WTC11 (cell line): ENCODE measurements around the gene NOPCHAP1. TPM values are rescaled to one million over a fixed set of nuclear protein-coding genes. Genes with fewer than 3 reads are reported as not detected.

Source experiments
- ATAC-seq: fragments of 200-7000 bp; cut with Tn5 transposase; 2 replicates; pipeline ENCODE4 v1.10.0; 2021; ENCODE audit warnings: mild to moderate bottlenecking, moderate library complexity
- CTCF ChIA-PET: fragments of 300-600 bp; sonication (Branson Sonifier 250); formaldehyde crosslinking; loops from one replicate; lab custom pipeline; 2021; ENCODE audit warnings: antibody characterized with exemption; lab: Charles Lee
- POLR2A ChIA-PET: fragments of 350-600 bp; sonication (Branson Sonifier 250); formaldehyde crosslinking; loops from one replicate; lab custom pipeline; 2021; ENCODE audit warnings: antibody characterized with exemption; lab: Charles Lee
- DNase-seq: peaks from one replicate; pipeline ENCODE4 v3.0.0; 2021; ENCODE audit warnings: low spot score
- H3K27ac Mint-ChIP-seq: 2 replicates; pipeline ENCODE4 v1.8.0; 2021; ENCODE audit warnings: mixed read lengths
- H3K27me3 Mint-ChIP-seq: 2 replicates; pipeline ENCODE4 v1.8.0; 2021; ENCODE audit warnings: low read depth, mild to moderate bottlenecking, moderate library complexity, mixed read lengths
- H3K36me3 Mint-ChIP-seq: 2 replicates; pipeline ENCODE4 v1.8.0; 2021; ENCODE audit warnings: mixed read lengths
- H3K4me1 Mint-ChIP-seq: 2 replicates; pipeline ENCODE4 v1.8.0; 2022; ENCODE audit warnings: mixed read lengths
- H3K4me3 Mint-ChIP-seq: 2 replicates; pipeline ENCODE4 v1.8.0; 2021; ENCODE audit warnings: mild to moderate bottlenecking, moderate library complexity, mixed read lengths
- H3K9me3 Mint-ChIP-seq: 2 replicates; pipeline ENCODE4 v1.8.0; 2021; ENCODE audit warnings: mixed read lengths
- ATF1 ChIP-seq: sonication (generic); formaldehyde crosslinking; IDR thresholded peaks from 2 replicates; pipeline ENCODE4 v1.8.1; 2023; ENCODE audit warnings: mild to moderate bottlenecking, moderate library complexity, missing genetic modification reagents
- FOXK1 ChIP-seq: sonication (generic); formaldehyde crosslinking; IDR thresholded peaks from 2 replicates; pipeline ENCODE4 v1.8.0; 2022; ENCODE audit warnings: mild to moderate bottlenecking, moderate library complexity, missing genetic modification reagents
- HMGA2 ChIP-seq: fragments of 250-450 bp; sonication (Bioruptor Pico); IDR thresholded peaks from 2 replicates; pipeline ENCODE4 v1.4.0; 2021; ENCODE audit warnings: mild to moderate bottlenecking, moderate library complexity
- MXD4 ChIP-seq: fragments of 250-450 bp; sonication (Bioruptor Pico); IDR thresholded peaks from 2 replicates; pipeline ENCODE4 v1.8.0; 2021; ENCODE audit warnings: mild to moderate bottlenecking, moderate library complexity, borderline replicate concordance
- NFATC4 ChIP-seq: fragments of 250-450 bp; sonication (Bioruptor Pico); IDR thresholded peaks from 2 replicates; pipeline ENCODE4 v1.9.0; 2021; ENCODE audit warnings: mild to moderate bottlenecking
- NFE2L1 ChIP-seq: sonication (generic); formaldehyde crosslinking; IDR thresholded peaks from 2 replicates; pipeline ENCODE4 v1.8.1; 2023; ENCODE audit warnings: missing genetic modification reagents
- SMAD4 ChIP-seq: sonication (generic); formaldehyde crosslinking; IDR thresholded peaks from 2 replicates; pipeline ENCODE4 v1.8.0; 2022; ENCODE audit warnings: mild to moderate bottlenecking, missing genetic modification reagents
- TEAD1 ChIP-seq: sonication (generic); formaldehyde crosslinking; IDR thresholded peaks from 2 replicates; pipeline ENCODE4 v1.8.0; 2022; ENCODE audit warnings: mild to moderate bottlenecking, missing genetic modification reagents
- ZNF219 ChIP-seq: sonication (generic); formaldehyde crosslinking; IDR thresholded peaks from 2 replicates; pipeline ENCODE4 v1.8.0; 2023; ENCODE audit warnings: missing genetic modification reagents, mild to moderate bottlenecking, borderline replicate concordance
- total RNA-seq: library from RNA; stranded (reverse); gene quantifications from 3 replicates; pipeline ENCODE4 v1.2.3, GENCODE V29; 2021
- TF ChIP-seq, protein P1 (sequence below): sonication (generic); formaldehyde crosslinking; IDR thresholded peaks from 2 replicates; pipeline ENCODE4 v1.8.0; 2023; ENCODE audit warnings: missing genetic modification reagents, mild to moderate bottlenecking, borderline replicate concordance
- TF ChIP-seq, protein P2 (sequence below): sonication (generic); formaldehyde crosslinking; IDR thresholded peaks from 2 replicates; pipeline ENCODE4 v1.8.1; 2023; ENCODE audit warnings: mild to moderate bottlenecking, missing genetic modification reagents
- TF ChIP-seq, protein P3 (sequence below): sonication (generic); formaldehyde crosslinking; IDR thresholded peaks from 2 replicates; pipeline ENCODE4 v1.8.1; 2022; ENCODE audit warnings: mild to moderate bottlenecking, missing genetic modification reagents, moderate library complexity, borderline replicate concordance
- TF ChIP-seq, protein P4 (sequence below): fragments of 250-450 bp; sonication (Bioruptor Pico); IDR thresholded peaks from 2 replicates; pipeline ENCODE4 v2.1.2; 2022; ENCODE audit warnings: mild to moderate bottlenecking, moderate library complexity
- TF ChIP-seq, protein P5 (sequence below): sonication (generic); formaldehyde crosslinking; IDR thresholded peaks from 2 replicates; pipeline ENCODE4 v1.8.0; 2022; ENCODE audit warnings: mild to moderate bottlenecking, missing genetic modification reagents

The NOPCHAP1 gene
- total RNA-seq, 1 experiment from 2014 or later, result 34.8 TPM

DNA sequence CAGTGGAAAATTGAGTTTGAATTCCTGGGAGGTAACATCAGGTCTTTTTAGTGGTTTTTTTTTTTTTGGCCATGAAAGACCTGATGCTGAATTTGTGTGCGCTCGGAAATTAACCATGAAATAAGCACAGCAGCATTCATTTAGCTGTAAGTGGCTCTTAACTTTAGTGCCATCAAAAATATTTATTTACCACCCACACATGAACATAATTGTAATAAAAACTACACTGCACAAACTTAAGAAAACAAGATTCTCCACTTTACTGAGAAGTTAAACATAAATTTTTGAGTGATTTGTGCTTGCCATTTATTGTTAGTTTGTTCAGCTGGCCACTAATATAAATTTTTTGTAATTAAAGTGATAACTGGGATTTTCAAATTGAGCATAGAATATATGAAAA, 30.4 kb upstream of the NOPCHAP1 start:
- peaks cover 21% of the 10 kb centered on the region for H3K4me1 Mint-ChIP-seq
- POLR2A ChIA-PET, result interaction anchor here (0.6 kb wide), 1 partner anchor 27 kb away, joined by 3 read pairs; no protein-coding TSS in a partner anchor
- no peak overlapping the region for H3K4me3 Mint-ChIP-seq
- no peak for ATAC-seq
- no peaks in the 10 kb centered on the region for H3K36me3 Mint-ChIP-seq
- H3K27me3 Mint-ChIP-seq, result peaks cover 43% of the 10 kb centered on the region
- CTCF ChIA-PET, result no interaction called here
- no peak for DNase-seq
- H3K27ac Mint-ChIP-seq, result no peak overlapping the region
- H3K9me3 Mint-ChIP-seq, result no peaks in the 10 kb centered on the region
- TF ChIP-seq MXD4 (CRISPR knock-in tag) (no peak), ZNF219 (no peak), NFATC4 (no peak), HMGA2 (CRISPR knock-in tag) (no peak), ATF1 (CRISPR knock-in tag) (no peak), SMAD4 (no peak), FOXK1 (no peak)
- TF ChIP-seq, protein P1, sequence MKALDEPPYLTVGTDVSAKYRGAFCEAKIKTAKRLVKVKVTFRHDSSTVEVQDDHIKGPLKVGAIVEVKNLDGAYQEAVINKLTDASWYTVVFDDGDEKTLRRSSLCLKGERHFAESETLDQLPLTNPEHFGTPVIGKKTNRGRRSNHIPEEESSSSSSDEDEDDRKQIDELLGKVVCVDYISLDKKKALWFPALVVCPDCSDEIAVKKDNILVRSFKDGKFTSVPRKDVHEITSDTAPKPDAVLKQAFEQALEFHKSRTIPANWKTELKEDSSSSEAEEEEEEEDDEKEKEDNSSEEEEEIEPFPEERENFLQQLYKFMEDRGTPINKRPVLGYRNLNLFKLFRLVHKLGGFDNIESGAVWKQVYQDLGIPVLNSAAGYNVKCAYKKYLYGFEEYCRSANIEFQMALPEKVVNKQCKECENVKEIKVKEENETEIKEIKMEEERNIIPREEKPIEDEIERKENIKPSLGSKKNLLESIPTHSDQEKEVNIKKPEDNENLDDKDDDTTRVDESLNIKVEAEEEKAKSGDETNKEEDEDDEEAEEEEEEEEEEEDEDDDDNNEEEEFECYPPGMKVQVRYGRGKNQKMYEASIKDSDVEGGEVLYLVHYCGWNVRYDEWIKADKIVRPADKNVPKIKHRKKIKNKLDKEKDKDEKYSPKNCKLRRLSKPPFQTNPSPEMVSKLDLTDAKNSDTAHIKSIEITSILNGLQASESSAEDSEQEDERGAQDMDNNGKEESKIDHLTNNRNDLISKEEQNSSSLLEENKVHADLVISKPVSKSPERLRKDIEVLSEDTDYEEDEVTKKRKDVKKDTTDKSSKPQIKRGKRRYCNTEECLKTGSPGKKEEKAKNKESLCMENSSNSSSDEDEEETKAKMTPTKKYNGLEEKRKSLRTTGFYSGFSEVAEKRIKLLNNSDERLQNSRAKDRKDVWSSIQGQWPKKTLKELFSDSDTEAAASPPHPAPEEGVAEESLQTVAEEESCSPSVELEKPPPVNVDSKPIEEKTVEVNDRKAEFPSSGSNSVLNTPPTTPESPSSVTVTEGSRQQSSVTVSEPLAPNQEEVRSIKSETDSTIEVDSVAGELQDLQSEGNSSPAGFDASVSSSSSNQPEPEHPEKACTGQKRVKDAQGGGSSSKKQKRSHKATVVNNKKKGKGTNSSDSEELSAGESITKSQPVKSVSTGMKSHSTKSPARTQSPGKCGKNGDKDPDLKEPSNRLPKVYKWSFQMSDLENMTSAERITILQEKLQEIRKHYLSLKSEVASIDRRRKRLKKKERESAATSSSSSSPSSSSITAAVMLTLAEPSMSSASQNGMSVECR (CRISPR knock-in tag), result no peak
- TF ChIP-seq, protein P2, sequence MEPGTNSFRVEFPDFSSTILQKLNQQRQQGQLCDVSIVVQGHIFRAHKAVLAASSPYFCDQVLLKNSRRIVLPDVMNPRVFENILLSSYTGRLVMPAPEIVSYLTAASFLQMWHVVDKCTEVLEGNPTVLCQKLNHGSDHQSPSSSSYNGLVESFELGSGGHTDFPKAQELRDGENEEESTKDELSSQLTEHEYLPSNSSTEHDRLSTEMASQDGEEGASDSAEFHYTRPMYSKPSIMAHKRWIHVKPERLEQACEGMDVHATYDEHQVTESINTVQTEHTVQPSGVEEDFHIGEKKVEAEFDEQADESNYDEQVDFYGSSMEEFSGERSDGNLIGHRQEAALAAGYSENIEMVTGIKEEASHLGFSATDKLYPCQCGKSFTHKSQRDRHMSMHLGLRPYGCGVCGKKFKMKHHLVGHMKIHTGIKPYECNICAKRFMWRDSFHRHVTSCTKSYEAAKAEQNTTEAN (CRISPR knock-in tag), result no peak
- TF ChIP-seq, protein P3, sequence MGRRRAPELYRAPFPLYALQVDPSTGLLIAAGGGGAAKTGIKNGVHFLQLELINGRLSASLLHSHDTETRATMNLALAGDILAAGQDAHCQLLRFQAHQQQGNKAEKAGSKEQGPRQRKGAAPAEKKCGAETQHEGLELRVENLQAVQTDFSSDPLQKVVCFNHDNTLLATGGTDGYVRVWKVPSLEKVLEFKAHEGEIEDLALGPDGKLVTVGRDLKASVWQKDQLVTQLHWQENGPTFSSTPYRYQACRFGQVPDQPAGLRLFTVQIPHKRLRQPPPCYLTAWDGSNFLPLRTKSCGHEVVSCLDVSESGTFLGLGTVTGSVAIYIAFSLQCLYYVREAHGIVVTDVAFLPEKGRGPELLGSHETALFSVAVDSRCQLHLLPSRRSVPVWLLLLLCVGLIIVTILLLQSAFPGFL (CRISPR knock-in tag), result no peak
- TF ChIP-seq, all 79 proteins: peak for 0

DNA sequence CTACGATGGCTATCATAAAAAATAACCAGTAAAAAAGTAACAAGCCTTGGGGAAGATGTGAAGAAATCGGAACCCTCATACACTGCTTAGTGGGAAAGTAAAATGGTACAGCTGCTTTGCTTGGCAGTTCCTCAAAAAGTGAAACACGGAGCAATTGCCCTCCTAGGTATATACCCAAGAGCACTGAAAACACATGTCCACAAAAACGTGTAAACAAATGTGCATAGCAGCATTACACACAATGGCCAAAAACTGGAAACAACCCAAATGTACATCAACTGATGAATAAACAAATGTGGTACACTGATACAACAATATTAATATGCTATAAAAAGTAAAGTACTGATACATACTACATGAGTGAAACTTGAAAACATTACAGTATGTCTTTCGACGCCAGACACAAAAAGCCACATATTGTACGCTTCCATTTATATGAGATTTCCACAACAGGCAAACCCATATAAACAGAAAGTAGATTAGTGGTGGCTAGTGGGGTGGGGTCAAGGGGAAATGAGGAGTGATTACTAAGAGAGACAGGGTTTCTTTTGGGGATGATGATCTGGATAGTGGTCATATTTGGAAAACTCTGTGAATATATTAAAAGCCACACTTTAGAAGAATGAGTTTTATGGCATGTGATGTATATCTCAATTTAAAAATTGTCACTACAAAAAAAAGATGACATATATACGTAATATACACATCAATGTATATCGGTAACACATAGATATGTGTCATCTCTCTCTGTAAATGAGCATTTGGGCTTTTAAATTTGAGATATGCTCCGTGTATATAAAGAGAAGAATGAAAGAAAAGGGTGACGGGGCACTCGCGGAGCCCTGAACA, 29.0 kb upstream of the NOPCHAP1 start:
- ChIA-PET CTCF (interaction anchor here (1.0 to 2.8 kb wide), 4 partner anchors 97 to 575 kb away, joined by 3 to 12 read pairs (median 4); partner anchors contain the start of gene ALDH1L2), POLR2A (no interaction called here)
- H3K36me3 Mint-ChIP-seq, result no peaks in the 10 kb centered on the region
- H3K27me3 Mint-ChIP-seq, result peaks cover 43% of the 10 kb centered on the region
- ATAC-seq, result no peak
- DNase-seq, result no peak
- no peak overlapping the region for H3K27ac Mint-ChIP-seq
- no peaks in the 10 kb centered on the region for H3K9me3 Mint-ChIP-seq
- peaks cover 21% of the 10 kb centered on the region for H3K4me1 Mint-ChIP-seq
- H3K4me3 Mint-ChIP-seq, result peak overlapping the region; percentile 73
- TF ChIP-seq, protein P4, sequence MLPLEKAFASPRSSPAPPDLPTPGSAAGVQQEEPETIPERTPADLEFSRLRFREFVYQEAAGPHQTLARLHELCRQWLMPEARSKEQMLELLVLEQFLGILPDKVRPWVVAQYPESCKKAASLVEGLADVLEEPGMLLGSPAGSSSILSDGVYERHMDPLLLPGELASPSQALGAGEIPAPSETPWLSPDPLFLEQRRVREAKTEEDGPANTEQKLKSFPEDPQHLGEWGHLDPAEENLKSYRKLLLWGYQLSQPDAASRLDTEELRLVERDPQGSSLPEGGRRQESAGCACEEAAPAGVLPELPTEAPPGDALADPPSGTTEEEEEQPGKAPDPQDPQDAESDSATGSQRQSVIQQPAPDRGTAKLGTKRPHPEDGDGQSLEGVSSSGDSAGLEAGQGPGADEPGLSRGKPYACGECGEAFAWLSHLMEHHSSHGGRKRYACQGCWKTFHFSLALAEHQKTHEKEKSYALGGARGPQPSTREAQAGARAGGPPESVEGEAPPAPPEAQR (CRISPR knock-in tag), result no peak
- no peak for TF ChIP-seq NFE2L1 (CRISPR knock-in tag)

DNA sequence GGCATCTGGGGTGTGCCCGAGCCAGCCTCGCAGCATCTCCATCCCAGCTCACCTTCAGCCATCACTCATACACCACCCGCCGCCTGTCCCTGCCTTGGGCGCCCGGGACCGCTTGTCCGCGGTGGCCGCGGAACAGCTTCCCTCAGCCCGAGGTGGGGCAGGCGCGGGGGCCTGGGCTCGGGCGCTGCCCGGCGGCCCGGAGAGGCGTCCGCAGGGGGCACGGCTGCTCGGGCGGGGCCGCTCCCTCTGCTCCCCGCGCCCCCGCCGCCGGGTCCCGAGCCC, 28.5 kb upstream of the NOPCHAP1 start:
- Mint-ChIP-seq H3K27ac (no peak overlapping the region), H3K27me3 (peaks cover 43% of the 10 kb centered on the region), H3K4me1 (peaks cover 21% of the 10 kb centered on the region), H3K36me3 (no peaks in the 10 kb centered on the region), H3K9me3 (no peaks in the 10 kb centered on the region), H3K4me3 (peak overlapping the region; percentile 73)
- CTCF ChIA-PET, result interaction anchor here (1.0 to 2.8 kb wide), 4 partner anchors 96 to 576 kb away, joined by 3 to 12 read pairs (median 4); partner anchors contain the start of gene ALDH1L2
- ATAC-seq (peak; percentile 43), DNase-seq (no peak)
- POLR2A ChIA-PET, result no interaction called here
- TF ChIP-seq TEAD1 (CRISPR knock-in tag) (no peak), ZNF219 (no peak), SMAD4 (no peak)
- TF ChIP-seq, protein P5, sequence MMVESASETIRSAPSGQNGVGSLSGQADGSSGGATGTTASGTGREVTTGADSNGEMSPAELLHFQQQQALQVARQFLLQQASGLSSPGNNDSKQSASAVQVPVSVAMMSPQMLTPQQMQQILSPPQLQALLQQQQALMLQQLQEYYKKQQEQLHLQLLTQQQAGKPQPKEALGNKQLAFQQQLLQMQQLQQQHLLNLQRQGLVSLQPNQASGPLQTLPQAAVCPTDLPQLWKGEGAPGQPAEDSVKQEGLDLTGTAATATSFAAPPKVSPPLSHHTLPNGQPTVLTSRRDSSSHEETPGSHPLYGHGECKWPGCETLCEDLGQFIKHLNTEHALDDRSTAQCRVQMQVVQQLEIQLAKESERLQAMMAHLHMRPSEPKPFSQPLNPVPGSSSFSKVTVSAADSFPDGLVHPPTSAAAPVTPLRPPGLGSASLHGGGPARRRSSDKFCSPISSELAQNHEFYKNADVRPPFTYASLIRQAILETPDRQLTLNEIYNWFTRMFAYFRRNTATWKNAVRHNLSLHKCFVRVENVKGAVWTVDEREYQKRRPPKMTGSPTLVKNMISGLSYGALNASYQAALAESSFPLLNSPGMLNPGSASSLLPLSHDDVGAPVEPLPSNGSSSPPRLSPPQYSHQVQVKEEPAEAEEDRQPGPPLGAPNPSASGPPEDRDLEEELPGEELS (CRISPR knock-in tag), result no peak
